B cell (primary cell): ENCODE results near the gene HSH2D.

ENCODE experiments used
- CTCF ChIP-seq: fragments of 200-600 bp; IDR thresholded peaks from one replicate; pipeline ENCODE4 v1.8.0; 2022; ENCODE audit warnings: antibody characterized with exemption, mild to moderate bottlenecking
- EZH2 ChIP-seq: IDR thresholded peaks from 2 replicates; pipeline ENCODE4 v1.6.1; 2012; ENCODE audit warnings: borderline replicate concordance, low read depth, mild to moderate bottlenecking, moderate library complexity, low read length; ENCODE audit not compliant: insufficient read depth, poor library complexity, severe bottlenecking

- TF ChIP-seq CTCF, result no peak
- TF ChIP-seq EZH2, result no peak
Observed at GRCh38 chr19:16124953-16125352, 18.5 kb upstream of the HSH2D start.
